ENCODE measurements around the gene CPNE8. TPM values are rescaled to one million over a fixed set of nuclear protein-coding genes. Genes with fewer than 3 reads are reported as not detected.

Gene CPNE8
- total and polyA plus RNA-seq, 2 of the 4 experiments (the other 2 are of a cell fraction): not detected

- no peak overlapping the region for H3K14ac ChIP-seq (replicated peaks; ENCODE audit: low read depth, low read length)
- H3K27me3 ChIP-seq (ENCODE audit: control insufficient read depth, insufficient read depth, low read length): no peaks in the 10 kb centered on the region
- H3K18ac ChIP-seq (ENCODE audit: low read depth, low read length): no peak overlapping the region
- no peak overlapping the region for H3K23ac ChIP-seq (ENCODE audit: low read depth, low read length)
- no peak overlapping the region for H2BK5ac ChIP-seq (ENCODE audit: low read depth, low read length, poor library complexity, severe bottlenecking)
- H3K36me3 ChIP-seq (ENCODE audit: control insufficient read depth, insufficient read depth, low read length): no peaks in the 10 kb centered on the region
- no peak overlapping the region for H2AK9ac ChIP-seq (replicated peaks; ENCODE audit: low read depth, low read length, poor library complexity)
- dilution Hi-C loops (cut with HindIII; ENCODE audit: low sequenced_read_pairs, unreplicated experiment) (no loop called here), intact Hi-C loops (cut with micrococcal nuclease) (no loop called here), in situ Hi-C loops (cut with MboI; ENCODE audit: low sequenced_read_pairs) (no loop called here)
- no peak overlapping the region for H3K27ac ChIP-seq (ENCODE audit: insufficient read depth, low read length)
- H3K9me3 ChIP-seq (ENCODE audit: control insufficient read depth, insufficient read depth, low read length): peaks cover 5% of the 10 kb centered on the region
- no CpG with 5 or more reads among the region's 1 CpG for WGBS, 2 experiments (ENCODE audit: extremely low coverage in 2 of 2, insufficient read length in 1 of 2)
- H2BK20ac ChIP-seq (ENCODE audit: low read depth, low read length): no peak overlapping the region
- H3K4ac ChIP-seq (ENCODE audit: low read depth, low read length): no peak overlapping the region
- H4K5ac ChIP-seq (ENCODE audit: low read depth, low read length): no peak overlapping the region
- no peak overlapping the region for H4K8ac ChIP-seq (ENCODE audit: low read depth in 2 of 2, low read length in 2 of 2)
- H3K9me1 ChIP-seq (ENCODE audit: insufficient read depth, low read length): no peaks in the 10 kb centered on the region
- no peak overlapping the region for H3K4me2 ChIP-seq (ENCODE audit: low read depth, low read length)
- no peak for DNase-seq
- TF ChIP-seq MAZ (IDR thresholded peaks at IDR 0.05; ENCODE audit: borderline replicate concordance, low read depth, low read length) (no peak), POLR2A (IDR thresholded peaks at IDR 0.05; ENCODE audit: low read depth, low read length) (no peak), FOS (IDR thresholded peaks at IDR 0.05; ENCODE audit: low read depth, low read length) (no peak), BHLHE40 (IDR thresholded peaks at IDR 0.05; ENCODE audit: low read depth, low read length) (no peak), RAD21 (IDR thresholded peaks at IDR 0.05; ENCODE audit: low read length) (no peak), CTCF (conservative IDR thresholded peaks at IDR 0.05; ENCODE audit: low read depth, low read length) (no peak), SMC3 (IDR thresholded peaks at IDR 0.05; ENCODE audit: low read depth, low read length) (no peak), ELK1 (IDR thresholded peaks at IDR 0.05; ENCODE audit: borderline replicate concordance, low read depth, low read length) (no peak), RFX5 (IDR thresholded peaks at IDR 0.05; ENCODE audit: low read depth, low read length) (no peak), CEBPB (IDR thresholded peaks at IDR 0.05; ENCODE audit: low read depth, low read length) (no peak), NFE2L2 (IDR thresholded peaks at IDR 0.05; ENCODE audit: low read depth, low read length) (no peak), USF2 (IDR thresholded peaks at IDR 0.05; ENCODE audit: low read depth, low read length) (no peak), CHD1 (IDR thresholded peaks at IDR 0.05; ENCODE audit: low read depth, low read length) (no peak), MXI1 (IDR thresholded peaks at IDR 0.05; ENCODE audit: borderline replicate concordance, low read depth, low read length) (no peak), RCOR1 (IDR thresholded peaks at IDR 0.05; ENCODE audit: insufficient replicate concordance, low read length) (no peak), MAFK (IDR thresholded peaks at IDR 0.05; ENCODE audit: low read depth, low read length) (no peak)
- H2BK15ac ChIP-seq (ENCODE audit: low read depth, low read length): no peak overlapping the region
- no peak overlapping the region for H3K56ac ChIP-seq (ENCODE audit: extremely low read depth, insufficient read depth, low read length)
- H4K20me1 ChIP-seq (ENCODE audit: insufficient read depth, low read length): no peaks in the 10 kb centered on the region
- no peak overlapping the region for H2BK120ac ChIP-seq (ENCODE audit: low read depth, low read length)
- no peak overlapping the region for H2AK5ac ChIP-seq (ENCODE audit: low read depth, low read length)
- ChIA-PET POLR2A (ENCODE audit: unreplicated experiment) (no interaction called here), CTCF (no interaction called here)
- H3K4me3 ChIP-seq (ENCODE audit: insufficient read depth, low read depth, low read length): no peak overlapping the region
- ATAC-seq (ENCODE audit: low read depth): no peak
- BruUV-seq (replicated peaks): no TSS peak
- no peaks in the 10 kb centered on the region for H3K4me1 ChIP-seq (ENCODE audit: control insufficient read depth, insufficient read depth, low read length)
- H2AFZ ChIP-seq (replicated peaks; ENCODE audit: low read length, poor library complexity): no peak overlapping the region
- no peaks in the 10 kb centered on the region for H3K79me1 ChIP-seq (ENCODE audit: low read depth in 1 of 2, low read length in 2 of 2)
- no peak overlapping the region for H3K9ac ChIP-seq (ENCODE audit: low read depth, low read length)
- no peak overlapping the region for H4K91ac ChIP-seq (ENCODE audit: insufficient read depth, low read depth, low read length)
Measured at GRCh38 chr12:38776647-38777046, 128.7 kb downstream of the CPNE8 start.
